SK-N-SH (cell line): ENCODE results near the gene ADRA2B. TPM values are rescaled to one million over a fixed set of nuclear protein-coding genes. Genes with fewer than 3 reads are reported as not detected.

Experiments
- CTCF ChIA-PET: fragments of 300-600, 350-600 bp; formaldehyde crosslinking; extraction: SDS; loops from one replicate; lab custom pipeline; 2021; lab: Yijun Ruan, JAX
- POLR2A ChIA-PET: fragments of 350-600 bp; sonication (Branson Sonifier 250); formaldehyde crosslinking; extraction: SDS; loops from one replicate; lab custom pipeline; 2020; ENCODE audit warnings: antibody characterized with exemption, inconsistent platforms; lab: Yijun Ruan, JAX
- DNase-seq: peaks from one replicate; pipeline ENCODE4 v3.0.0; 2012
- H2AFZ ChIP-seq: fragments of 200-600 bp; sonication (generic); 2 replicates; pipeline ENCODE4 v1.8.1; 2016; ENCODE audit warnings: antibody characterized with exemption, mild to moderate bottlenecking, low read depth
- H3F3A ChIP-seq: fragments of 200-600 bp; sonication (generic); replicated peaks from 2 replicates; pipeline ENCODE3; 2016; ENCODE audit warnings: antibody characterized with exemption, mild to moderate bottlenecking; ENCODE audit not compliant: insufficient read depth
- H3K27ac ChIP-seq, 2 experiments: fragments of 200-500 bp in 1 of 2; fragments of 200-600 bp in 1 of 2; sonication (Bioruptor generic) in 1 of 2; sonication (generic), shearing (Covaris generic) in 1 of 2; 2 replicates each; pipeline versions ENCODE4 v1.5.1 to v1.6.1; 2014 to 2016; ENCODE audit warnings: low read depth in 2 of 2, inconsistent platforms in 1 of 2, low read length in 1 of 2, mild to moderate bottlenecking in 1 of 2, mixed read lengths in 1 of 2
- H3K27me3 ChIP-seq: fragments of 200-600 bp; sonication (generic), shearing (Covaris generic); 2 replicates; pipeline ENCODE4 v1.6.1; 2016; ENCODE audit warnings: mixed run types; ENCODE audit not compliant: insufficient read depth
- H3K36me3 ChIP-seq, 2 experiments: fragments of 200-500 bp in 1 of 2; fragments of 200-600 bp in 1 of 2; sonication (Bioruptor generic) in 1 of 2; sonication (generic) in 1 of 2; replicated peaks in 1 of 2; 2 replicates each; pipeline versions ENCODE3 to v1.5.1; 2014 to 2016; ENCODE audit warnings: low read length in 1 of 2, mild to moderate bottlenecking in 1 of 2; ENCODE audit not compliant: insufficient read depth in 2 of 2, control insufficient read depth in 1 of 2
- H3K4me1 ChIP-seq, 2 experiments: fragments of 200-500 bp in 1 of 2; fragments of 200-600 bp in 1 of 2; sonication (Bioruptor generic) in 1 of 2; sonication (generic), shearing (Covaris generic) in 1 of 2; 2 replicates each; pipeline versions ENCODE4 v1.5.1 to v1.6.1; 2014 to 2016; ENCODE audit warnings: low read depth in 1 of 2, low read length in 1 of 2, mixed run types in 1 of 2; ENCODE audit not compliant: insufficient read depth in 2 of 2, control insufficient read depth in 1 of 2
- H3K4me2 ChIP-seq: fragments of 200-600 bp; sonication (generic), shearing (Covaris generic); 2 replicates; pipeline ENCODE4 v1.6.1; 2017; ENCODE audit warnings: mixed run types
- H3K4me3 ChIP-seq, 2 experiments: fragments of 200-500 bp in 1 of 2; fragments of 200-600 bp in 1 of 2; sonication (Bioruptor generic) in 1 of 2; sonication (generic), shearing (Covaris generic) in 1 of 2; 2 replicates each; pipeline versions ENCODE4 v1.5.1 to v1.8.1; 2014 to 2016; ENCODE audit warnings: low read depth in 2 of 2, inconsistent platforms in 1 of 2, low read length in 1 of 2, mild to moderate bottlenecking in 1 of 2, mixed read lengths in 1 of 2, moderate library complexity in 1 of 2
- H3K79me2 ChIP-seq: fragments of 200-600 bp; sonication (generic); 2 replicates; pipeline ENCODE4 v1.8.1; 2017; ENCODE audit warnings: mild to moderate bottlenecking; ENCODE audit not compliant: insufficient read depth
- H3K9ac ChIP-seq: fragments of 200-600 bp; sonication (generic); 2 replicates; pipeline ENCODE4 v1.6.1; 2017; ENCODE audit warnings: mixed run types
- H3K9me2 ChIP-seq: fragments of 200-600 bp; sonication (generic); 2 replicates; pipeline ENCODE4 v1.6.1; 2017; ENCODE audit warnings: mixed run types
- H3K9me3 ChIP-seq: fragments of 200-600 bp; sonication (generic); 2 replicates; pipeline ENCODE4 v1.6.1; 2017; ENCODE audit warnings: mixed run types, mild to moderate bottlenecking, moderate library complexity
- H4K20me1 ChIP-seq: fragments of 200-600 bp; sonication (generic); 2 replicates; pipeline ENCODE4 v1.6.1; 2017; ENCODE audit warnings: mild to moderate bottlenecking, mixed run types; ENCODE audit not compliant: insufficient read depth
- CHD2 ChIP-seq: fragments of 150-350 bp; IDR thresholded peaks from 2 replicates; pipeline ENCODE4 v1.6.1; 2018; ENCODE audit warnings: low read length; ENCODE audit not compliant: partially characterized antibody
- ELF1 ChIP-seq: IDR thresholded peaks from 2 replicates; pipeline ENCODE4 v1.4.0; 2012
- EZH2phosphoT487 ChIP-seq: fragments of 200-600 bp; sonication (generic); IDR thresholded peaks from 2 replicates; pipeline ENCODE4 v1.6.1; 2017; ENCODE audit warnings: low read depth, mixed run types, mild to moderate bottlenecking, antibody characterized with exemption, moderate library complexity, borderline replicate concordance
- FOSL2 ChIP-seq: IDR thresholded peaks from 2 replicates; pipeline ENCODE4 v1.4.0; 2012; ENCODE audit warnings: low read depth, mild to moderate bottlenecking, moderate library complexity, borderline replicate concordance
- FOXJ3 ChIP-seq: sonication (generic); formaldehyde crosslinking; IDR thresholded peaks from 2 replicates; pipeline ENCODE4 v1.5.1; 2020; ENCODE audit warnings: mild to moderate bottlenecking, missing genetic modification reagents
- MEF2A ChIP-seq: IDR thresholded peaks from 2 replicates; pipeline ENCODE4 v1.4.0; 2012; ENCODE audit warnings: low read depth, borderline replicate concordance
- MXI1 ChIP-seq: IDR thresholded peaks from 2 replicates; pipeline ENCODE4 v1.6.1; 2012; ENCODE audit warnings: mild to moderate bottlenecking, low read depth, low read length, improper control_type of control experiment
- NRF1 ChIP-seq: IDR thresholded peaks from 2 replicates; pipeline ENCODE4 v1.6.1; 2012; ENCODE audit warnings: low read depth, mild to moderate bottlenecking, low read length
- PBX3 ChIP-seq: IDR thresholded peaks from 2 replicates; pipeline ENCODE4; 2012
- POLR2AphosphoS5 ChIP-seq: IDR thresholded peaks from 2 replicates; pipeline ENCODE4 v1.6.1; 2012; ENCODE audit warnings: low read depth, low read length
- RAD21 ChIP-seq: IDR thresholded peaks from 2 replicates; pipeline ENCODE4 v1.6.1; 2012; ENCODE audit warnings: mild to moderate bottlenecking, low read length
- RCOR1 ChIP-seq: fragments of 150-350 bp; IDR thresholded peaks from 2 replicates; pipeline ENCODE4 v1.6.1; 2017; ENCODE audit warnings: antibody characterized with exemption, low read length
- RFX5 ChIP-seq: IDR thresholded peaks from 2 replicates; pipeline ENCODE4 v1.6.1; 2012; ENCODE audit warnings: mild to moderate bottlenecking, improper control_type of control experiment, low read length
- RXRA ChIP-seq: IDR thresholded peaks from 2 replicates; pipeline ENCODE4 v1.4.0; 2012; ENCODE audit warnings: low read depth, mild to moderate bottlenecking, borderline replicate concordance
- SMC3 ChIP-seq: IDR thresholded peaks from 2 replicates; pipeline ENCODE4 v1.6.1; 2012; ENCODE audit warnings: low read depth, low read length, improper control_type of control experiment
- TCF12 ChIP-seq: IDR thresholded peaks from 2 replicates; pipeline ENCODE4 v1.4.0; 2012
- ZBTB33 ChIP-seq: IDR thresholded peaks from 2 replicates; pipeline ENCODE4 v1.4.0; 2012; ENCODE audit warnings: low read depth, borderline replicate concordance
- WGBS: methylation state at CpG from one replicate; pipeline ENCODE4 v1.1.6; 2017; ENCODE audit warnings: low lambda C conversion rate; 5-methylcytosine and 5-hydroxymethylcytosine counted together
- polyA plus RNA-seq, 3 experiments: library from polyadenylated mRNA; depleted of rRNA; stranded (reverse); fragments of >200 nt; gene quantifications; 2 replicates each; pipeline ENCODE4 v1.2.3, GENCODE V29; 2012
- TF ChIP-seq, protein P1 (sequence below): fragments of 150-350 bp; IDR thresholded peaks from 2 replicates; pipeline ENCODE4 v1.6.1; 2017; ENCODE audit warnings: antibody characterized with exemption, low read length, low read depth, borderline replicate concordance

ADRA2B gene
- polyA plus RNA-seq, 1 of the 3 experiments (the other 2 are of a cell fraction) = not detected

DNA sequence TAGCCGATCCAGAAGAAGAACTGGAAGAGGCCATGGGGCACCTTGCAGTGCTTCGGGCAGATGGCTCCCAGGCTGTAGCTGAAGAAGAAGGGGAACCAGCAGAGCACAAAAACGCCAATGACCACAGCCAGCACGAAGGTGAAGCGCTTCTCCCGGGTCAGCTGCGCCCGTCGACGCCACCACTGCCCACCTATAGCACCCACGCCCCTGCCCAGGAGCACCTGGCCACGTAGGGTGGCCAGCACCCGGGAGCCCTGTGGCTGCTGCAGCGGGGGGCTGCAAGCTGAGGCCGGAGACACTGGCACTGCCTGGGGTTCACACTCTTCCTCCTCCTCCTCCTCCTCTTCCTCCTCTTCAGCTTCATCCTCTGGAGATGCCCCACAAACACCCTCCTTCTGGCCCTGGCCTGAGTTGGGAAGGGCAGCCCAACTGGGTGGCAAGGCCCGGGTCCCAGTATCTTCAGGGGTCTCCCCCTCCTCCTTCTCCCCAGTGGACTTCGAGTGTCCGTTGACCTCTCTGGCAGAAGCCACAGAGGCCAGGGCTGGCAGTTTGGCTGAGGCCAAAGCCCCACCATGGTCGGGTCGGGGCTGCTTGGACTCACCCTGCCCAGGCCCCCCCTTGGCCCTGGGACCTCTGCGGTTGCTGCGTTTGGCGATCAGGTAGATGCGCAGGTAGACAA lies 1.3 kb downstream of the ADRA2B start:
- H3F3A ChIP-seq = no peaks in the 10 kb centered on the region
- no peak overlapping the region for H3K4me2 ChIP-seq
- H3K4me3 ChIP-seq = no peak overlapping the region
- WGBS = 87% methylated on average over 11 of the region's 24 CpGs
- no peak overlapping the region for H3K27ac ChIP-seq
- H3K9me3 ChIP-seq = no peaks in the 10 kb centered on the region
- POLR2A ChIA-PET = no interaction called here
- no peak for TF ChIP-seq RXRA
- TF ChIP-seq FOXJ3 = no peak
- TF ChIP-seq FOSL2 = no peak
- TF ChIP-seq NRF1 = no peak
- TF ChIP-seq, all 33 proteins: peak for 0
- CTCF ChIA-PET = interaction anchor here (1.6 to 8.0 kb wide), 3 partner anchors 7 to 59 kb away, joined by 3 to 101 read pairs (median 25); no protein-coding TSS in a partner anchor
- no peaks in the 10 kb centered on the region for H3K27me3 ChIP-seq
- no peaks in the 10 kb centered on the region for H4K20me1 ChIP-seq
- no peak overlapping the region for H2AFZ ChIP-seq
- H3K79me2 ChIP-seq = no peaks in the 10 kb centered on the region
- H3K9ac ChIP-seq = no peak overlapping the region
- H3K4me1 ChIP-seq = peaks cover 0 to 12% of the 10 kb centered on the region in 2 experiments; a peak in 1 of 4 replicates
- no peaks in the 10 kb centered on the region for H3K36me3 ChIP-seq
- H3K9me2 ChIP-seq = no peaks in the 10 kb centered on the region
- DNase-seq = no peak

DNA sequence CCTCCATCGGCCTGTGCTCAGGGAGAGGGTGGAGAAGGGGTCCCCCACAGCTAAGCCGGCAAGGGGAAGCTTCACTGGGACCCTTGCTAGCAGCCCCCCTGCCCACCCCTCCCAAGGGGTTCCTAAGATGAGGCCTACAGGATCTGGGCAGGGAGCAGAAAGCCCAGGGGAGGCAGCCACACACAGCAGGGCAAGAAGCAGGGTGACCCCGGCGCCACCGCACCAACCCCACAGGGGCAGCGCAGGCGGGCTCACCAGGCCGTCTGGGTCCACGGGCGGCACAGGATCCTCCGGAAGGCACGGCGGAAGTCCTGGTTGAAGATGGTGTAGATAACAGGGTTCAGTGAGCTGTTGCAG lies 1.8 kb downstream of the ADRA2B start:
- CTCF ChIA-PET = interaction anchor here (1.6 to 8.0 kb wide), 2 partner anchors 32 to 60 kb away, joined by 3 to 101 read pairs; no protein-coding TSS in a partner anchor

GRCh38 chr2:96113951-96114350 lies 2.4 kb downstream of the ADRA2B start:
- Histone ChIP-seq H3K79me2 (no peaks in the 10 kb centered on the region), H3K4me2 (no peak overlapping the region), H3F3A (no peaks in the 10 kb centered on the region), H3K27ac (no peak overlapping the region), H3K9ac (no peak overlapping the region), H3K36me3 (no peaks in the 10 kb centered on the region), H2AFZ (no peak overlapping the region), H3K4me1 (peaks cover 0 to 17% of the 10 kb centered on the region in 2 experiments; a peak in 1 of 4 replicates), H3K4me3 (no peak overlapping the region), H3K9me2 (no peaks in the 10 kb centered on the region), H4K20me1 (no peaks in the 10 kb centered on the region), H3K27me3 (no peaks in the 10 kb centered on the region), H3K9me3 (no peaks in the 10 kb centered on the region)
- DNase-seq = no peak
- ChIA-PET POLR2A (no interaction called here), CTCF (interaction anchor here (1.6 kb wide), 1 partner anchor 32 kb away, joined by 3 read pairs; no protein-coding TSS in a partner anchor)
- WGBS = 79% methylated on average over 14 of the region's 17 CpGs
- no peak for TF ChIP-seq ELF1
- no peak for TF ChIP-seq NRF1
- TF ChIP-seq ZBTB33 = no peak
- no peak for TF ChIP-seq FOSL2
- no peak for TF ChIP-seq MXI1
- no peak for TF ChIP-seq RFX5
- TF ChIP-seq MEF2A = no peak
- no peak for TF ChIP-seq RXRA
- TF ChIP-seq POLR2AphosphoS5 = no peak
- TF ChIP-seq EZH2phosphoT487 = no peak
- no peak for TF ChIP-seq CHD2
- no peak for TF ChIP-seq PBX3
- no peak for TF ChIP-seq SMC3
- no peak for TF ChIP-seq RAD21
- no peak for TF ChIP-seq FOXJ3

More for the DNA sequence above, 1.8 kb downstream of the ADRA2B start:
- H3K4me1 ChIP-seq = peaks cover 0 to 12% of the 10 kb centered on the region in 2 experiments; a peak in 1 of 4 replicates
- POLR2A ChIA-PET = no interaction called here
- H3K27ac ChIP-seq = no peak overlapping the region
- H4K20me1 ChIP-seq = no peaks in the 10 kb centered on the region
- no peak for DNase-seq
- H3K36me3 ChIP-seq = no peaks in the 10 kb centered on the region
- no peaks in the 10 kb centered on the region for H3K79me2 ChIP-seq
- no peaks in the 10 kb centered on the region for H3K9me3 ChIP-seq
- H3K9ac ChIP-seq = no peak overlapping the region
- H3F3A ChIP-seq = no peaks in the 10 kb centered on the region
- TF ChIP-seq TCF12 = no peak
- TF ChIP-seq, protein P1, sequence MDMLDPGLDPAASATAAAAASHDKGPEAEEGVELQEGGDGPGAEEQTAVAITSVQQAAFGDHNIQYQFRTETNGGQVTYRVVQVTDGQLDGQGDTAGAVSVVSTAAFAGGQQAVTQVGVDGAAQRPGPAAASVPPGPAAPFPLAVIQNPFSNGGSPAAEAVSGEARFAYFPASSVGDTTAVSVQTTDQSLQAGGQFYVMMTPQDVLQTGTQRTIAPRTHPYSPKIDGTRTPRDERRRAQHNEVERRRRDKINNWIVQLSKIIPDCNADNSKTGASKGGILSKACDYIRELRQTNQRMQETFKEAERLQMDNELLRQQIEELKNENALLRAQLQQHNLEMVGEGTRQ = no peak
- no peak for TF ChIP-seq RCOR1
- H3K27me3 ChIP-seq = no peaks in the 10 kb centered on the region
- WGBS = 0% methylated on average over 1 of the region's 13 CpGs
- H2AFZ ChIP-seq = no peak overlapping the region
- no peak overlapping the region for H3K4me3 ChIP-seq
- H3K4me2 ChIP-seq = no peak overlapping the region
- no peaks in the 10 kb centered on the region for H3K9me2 ChIP-seq
